GM19438 (cell line): Measurements from ENCODE around the gene DAPL1.
"Not testable (repeated sequence)": the region's sequence is repeated elsewhere in the genome, so short reads cannot be mapped to it uniquely, and the experiment has no call there.

Source experiments
- ATAC-seq: cut with Tn5 transposase; IDR thresholded peaks from one replicate; pipeline ENCODE4 v1.9.1; 2021; ENCODE audit warnings: low read depth; ENCODE audit not compliant: unreplicated experiment

Gene DAPL1

GRCh38 chr2:158817588-158817987 lies 22.5 kb downstream of the DAPL1 start:
- ATAC-seq, result no peak

GRCh38 chr2:158818511-158818910 lies 23.4 kb downstream of the DAPL1 start:
- ATAC-seq, result no peak

- ATAC-seq, result no peak
These were observed 27.1 kb downstream of the DAPL1 start for GRCh38 chr2:158822193-158822592.

GRCh38 chr2:158823486-158824237 lies 28.5 kb downstream of the DAPL1 start:
- ATAC-seq, result no peak

- no peak for ATAC-seq
These were observed 29.9 kb downstream of the DAPL1 start for GRCh38 chr2:158825021-158825420.

GRCh38 chr2:158826965-158827364 lies 31.8 kb downstream of the DAPL1 start:
- no peak for ATAC-seq

GRCh38 chr2:158828378-158829164 lies 33.5 kb downstream of the DAPL1 start:
- no peak for ATAC-seq

- ATAC-seq, result no peak
These were observed 34.0 kb downstream of the DAPL1 start for GRCh38 chr2:158829167-158829566.

- no peak for ATAC-seq
These were observed 35.1 kb downstream of the DAPL1 start for GRCh38 chr2:158830201-158830600.

- ATAC-seq, result no peak
These were observed 40.3 kb downstream of the DAPL1 start for GRCh38 chr2:158835431-158835830.

GRCh38 chr2:158837645-158838044 lies 42.5 kb downstream of the DAPL1 start:
- no peak for ATAC-seq

GRCh38 chr2:158841850-158842249 lies 46.7 kb downstream of the DAPL1 start:
- no peak for ATAC-seq

- no peak for ATAC-seq
These were observed 50.3 kb downstream of the DAPL1 start for GRCh38 chr2:158845444-158845843.

GRCh38 chr2:158845859-158846258 lies 50.7 kb downstream of the DAPL1 start:
- no peak for ATAC-seq

- not testable (repeated sequence) for ATAC-seq
These were observed 52.4 kb downstream of the DAPL1 start for GRCh38 chr2:158847526-158847925.

- ATAC-seq, result not testable (repeated sequence)
These were observed 53.2 kb downstream of the DAPL1 start for GRCh38 chr2:158848031-158848970.

- not testable (repeated sequence) for ATAC-seq
These were observed 65.1 kb downstream of the DAPL1 start for GRCh38 chr2:158860179-158860578.

GRCh38 chr2:158861626-158862025 lies 66.5 kb downstream of the DAPL1 start:
- ATAC-seq, result not testable (repeated sequence)

GRCh38 chr2:158865469-158865868 lies 70.4 kb downstream of the DAPL1 start:
- not testable (repeated sequence) for ATAC-seq
